Activated CD8-positive, alpha-beta T cell treated with anti-CD3 and anti-CD28 coated beads for 36 hours (primary cell): ENCODE results near the gene USP16. TPM values are rescaled to one million over a fixed set of nuclear protein-coding genes. Genes with fewer than 3 reads are reported as not detected.

ENCODE experiments used
- ATAC-seq: fragments of 200-7000 bp; cut with Tn5 transposase; one replicate; pipeline ENCODE4 v1.10.0; 2021; ENCODE audit warnings: mild to moderate bottlenecking, moderate library complexity
- CTCF ChIA-PET: fragments of 350-600 bp; sonication (Branson Sonifier 250); formaldehyde crosslinking; loops from one replicate; lab custom pipeline; 2021; ENCODE audit warnings: antibody characterized with exemption; lab: Charles Lee
- POLR2A ChIA-PET: fragments of 350-600 bp; sonication (Branson Sonifier 250); formaldehyde crosslinking; loops from one replicate; lab custom pipeline; 2021; ENCODE audit warnings: antibody characterized with exemption; lab: Charles Lee
- DNase-seq: peaks from one replicate; pipeline ENCODE4 v3.0.0-alpha.2; 2020
- H3K27ac Mint-ChIP-seq: one replicate; pipeline ENCODE4 v1.8.0; 2021; ENCODE audit warnings: mild to moderate bottlenecking, mixed read lengths
- H3K27me3 Mint-ChIP-seq: one replicate; pipeline ENCODE4 v1.8.0; 2021; ENCODE audit warnings: mixed read lengths
- H3K36me3 Mint-ChIP-seq: one replicate; pipeline ENCODE4 v1.8.0; 2021; ENCODE audit warnings: low read depth, mixed read lengths
- H3K4me1 Mint-ChIP-seq: one replicate; pipeline ENCODE4 v1.8.0; 2021; ENCODE audit warnings: low read depth, mixed read lengths
- H3K4me3 Mint-ChIP-seq: one replicate; pipeline ENCODE4 v1.8.0; 2021; ENCODE audit warnings: mild to moderate bottlenecking, moderate library complexity, mixed read lengths
- H3K9me3 Mint-ChIP-seq: one replicate; pipeline ENCODE4 v1.8.0; 2021; ENCODE audit warnings: mixed read lengths
- intact Hi-C: fragments of 100-400 bp; cut with micrococcal nuclease; formaldehyde crosslinking; loops from one replicate; pipeline ENCODE4 v1.10.0; 2022
- total RNA-seq, 2 experiments: library from RNA; stranded (reverse); gene quantifications; one replicate each; pipeline ENCODE4 v1.2.3, GENCODE V29; 2021
- TF ChIP-seq, protein P1 (sequence below): fragments of 200-600 bp; IDR thresholded peaks from one replicate; pipeline ENCODE4 v1.8.0; 2022; ENCODE audit warnings: antibody characterized with exemption, mild to moderate bottlenecking

USP16 gene
- total RNA-seq, 2 experiments from 2014 or later = 39.9 TPM

GRCh38 chr21:29052224-29052623 lies 27.8 kb downstream of the USP16 start:
- POLR2A ChIA-PET = interaction anchor here (1.7 kb wide), 1 partner anchor 20 kb away, joined by 5 read pairs; no protein-coding TSS in a partner anchor
- no peak for DNase-seq
- TF ChIP-seq, protein P1, sequence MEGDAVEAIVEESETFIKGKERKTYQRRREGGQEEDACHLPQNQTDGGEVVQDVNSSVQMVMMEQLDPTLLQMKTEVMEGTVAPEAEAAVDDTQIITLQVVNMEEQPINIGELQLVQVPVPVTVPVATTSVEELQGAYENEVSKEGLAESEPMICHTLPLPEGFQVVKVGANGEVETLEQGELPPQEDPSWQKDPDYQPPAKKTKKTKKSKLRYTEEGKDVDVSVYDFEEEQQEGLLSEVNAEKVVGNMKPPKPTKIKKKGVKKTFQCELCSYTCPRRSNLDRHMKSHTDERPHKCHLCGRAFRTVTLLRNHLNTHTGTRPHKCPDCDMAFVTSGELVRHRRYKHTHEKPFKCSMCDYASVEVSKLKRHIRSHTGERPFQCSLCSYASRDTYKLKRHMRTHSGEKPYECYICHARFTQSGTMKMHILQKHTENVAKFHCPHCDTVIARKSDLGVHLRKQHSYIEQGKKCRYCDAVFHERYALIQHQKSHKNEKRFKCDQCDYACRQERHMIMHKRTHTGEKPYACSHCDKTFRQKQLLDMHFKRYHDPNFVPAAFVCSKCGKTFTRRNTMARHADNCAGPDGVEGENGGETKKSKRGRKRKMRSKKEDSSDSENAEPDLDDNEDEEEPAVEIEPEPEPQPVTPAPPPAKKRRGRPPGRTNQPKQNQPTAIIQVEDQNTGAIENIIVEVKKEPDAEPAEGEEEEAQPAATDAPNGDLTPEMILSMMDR = no peak
- no peak overlapping the region for H3K27ac Mint-ChIP-seq
- no peaks in the 10 kb centered on the region for H3K27me3 Mint-ChIP-seq
- intact Hi-C loops = no loop called here
- no peaks in the 10 kb centered on the region for H3K9me3 Mint-ChIP-seq
- no peak overlapping the region for H3K4me3 Mint-ChIP-seq
- CTCF ChIA-PET = interaction anchor here (0.9 kb wide), 1 partner anchor 19 kb away, joined by 3 read pairs; no protein-coding TSS in a partner anchor
- no peak for ATAC-seq
- no peaks in the 10 kb centered on the region for H3K4me1 Mint-ChIP-seq
- H3K36me3 Mint-ChIP-seq = peaks cover 39% of the 10 kb centered on the region

- ATAC-seq (no peak), DNase-seq (no peak)
- Mint-ChIP-seq H3K4me3 (no peak overlapping the region), H3K27ac (no peak overlapping the region), H3K4me1 (no peaks in the 10 kb centered on the region), H3K27me3 (no peaks in the 10 kb centered on the region), H3K9me3 (no peaks in the 10 kb centered on the region), H3K36me3 (peaks cover 40% of the 10 kb centered on the region)
- CTCF ChIA-PET = no interaction called here
- TF ChIP-seq, protein P1 = no peak
- POLR2A ChIA-PET = interaction anchor here (1.2 to 2.7 kb wide), 3 partner anchors 12 to 23 kb away, joined by 4 to 9 read pairs (median 5); no protein-coding TSS in a partner anchor
- intact Hi-C loops = no loop called here
Measured at GRCh38 chr21:29053011-29053553, 28.6 kb downstream of the USP16 start.

GRCh38 chr21:29053656-29054055 lies 29.2 kb downstream of the USP16 start:
- POLR2A ChIA-PET = interaction anchor here (1.2 to 2.7 kb wide), 3 partner anchors 12 to 23 kb away, joined by 4 to 10 read pairs (median 9); partner anchors contain the start of gene CCT8
- CTCF ChIA-PET = no interaction called here
- no peak overlapping the region for H3K4me3 Mint-ChIP-seq
- TF ChIP-seq, protein P1 = no peak
- no peaks in the 10 kb centered on the region for H3K9me3 Mint-ChIP-seq
- no peaks in the 10 kb centered on the region for H3K27me3 Mint-ChIP-seq
- DNase-seq = no peak
- peaks cover 40% of the 10 kb centered on the region for H3K36me3 Mint-ChIP-seq
- intact Hi-C loops = no loop called here
- no peak for ATAC-seq
- H3K4me1 Mint-ChIP-seq = no peaks in the 10 kb centered on the region
- H3K27ac Mint-ChIP-seq = no peak overlapping the region

- Mint-ChIP-seq H3K9me3 (no peaks in the 10 kb centered on the region), H3K36me3 (peaks cover 39% of the 10 kb centered on the region), H3K4me1 (no peaks in the 10 kb centered on the region), H3K4me3 (no peak overlapping the region), H3K27ac (no peak overlapping the region), H3K27me3 (no peaks in the 10 kb centered on the region)
- ATAC-seq = no peak
- no peak for DNase-seq
- TF ChIP-seq, protein P1 = no peak
- intact Hi-C loops = no loop called here
- ChIA-PET POLR2A (interaction anchor here (1.0 to 2.7 kb wide), 6 partner anchors 10 to 30 kb away, joined by 4 to 10 read pairs (median 6); partner anchors contain the start of genes CCT8 and USP16), CTCF (interaction anchor here (1.6 kb wide), 1 partner anchor 25 kb away, joined by 3 read pairs; no protein-coding TSS in a partner anchor)
Measured at GRCh38 chr21:29055080-29055479, 30.6 kb downstream of the USP16 start.

DNA sequence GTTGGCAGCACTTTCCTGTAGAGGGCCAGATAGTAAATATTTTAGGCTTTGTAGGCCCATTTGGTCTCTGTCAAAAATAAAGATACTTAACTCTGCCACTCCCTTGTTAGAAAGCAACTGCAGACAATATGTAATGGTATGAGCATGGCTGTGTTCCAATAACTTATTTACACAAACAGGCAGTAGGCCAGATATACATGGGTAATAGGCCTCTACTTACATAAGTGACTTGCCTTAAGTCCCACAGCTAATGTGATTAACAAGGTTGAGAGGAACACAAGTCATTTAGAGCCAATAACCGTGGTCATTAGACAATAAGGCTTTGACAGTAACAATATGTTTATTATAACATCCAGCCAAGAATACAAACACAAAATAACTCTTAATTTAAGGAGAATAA lies 31.5 kb downstream of the USP16 start:
- ChIA-PET CTCF (interaction anchor here (1.2 kb wide), 1 partner anchor 17 kb away, joined by 3 read pairs; no protein-coding TSS in a partner anchor), POLR2A (interaction anchor here (1.5 to 2.3 kb wide), 4 partner anchors 9 to 29 kb away, joined by 4 to 11 read pairs (median 6); partner anchors contain the start of gene CCT8)
- no peak for DNase-seq
- peaks cover 44% of the 10 kb centered on the region for H3K36me3 Mint-ChIP-seq
- H3K4me3 Mint-ChIP-seq = no peak overlapping the region
- H3K9me3 Mint-ChIP-seq = no peaks in the 10 kb centered on the region
- H3K27me3 Mint-ChIP-seq = no peaks in the 10 kb centered on the region
- no peak for ATAC-seq
- H3K27ac Mint-ChIP-seq = no peak overlapping the region
- no peaks in the 10 kb centered on the region for H3K4me1 Mint-ChIP-seq
- TF ChIP-seq, protein P1 = no peak
- intact Hi-C loops = no loop called here
